CD14-positive monocyte (primary cell): ENCODE data around the gene FNDC5. TPM values are rescaled to one million over a fixed set of nuclear protein-coding genes. Genes with fewer than 3 reads are reported as not detected.
A peak's percentile ranks its signal among the peaks of the same experiment; 100 is the strongest.

ENCODE experiments used
- DNase-seq, 3 donors: peaks; one replicate each; pipeline ENCODE4 v3.0.0-alpha.2; 2011 to 2022
- H2AFZ ChIP-seq: 2 replicates; pipeline ENCODE4 v1.6.0; 2012; ENCODE audit warnings: mild to moderate bottlenecking, low read depth, low read length, inconsistent platforms; ENCODE audit not compliant: insufficient read depth, poor library complexity, severe bottlenecking
- H3K27ac ChIP-seq, 2 donors: 1 replicate in 1 of 2; 2 replicates in 1 of 2; pipeline ENCODE4 v1.5.1; 2012 to 2013; ENCODE audit warnings: low read length in 2 of 2, control low read depth in 1 of 2, inconsistent platforms in 1 of 2, low read depth in 1 of 2, mild to moderate bottlenecking in 1 of 2
- H3K27me3 ChIP-seq, 2 donors: one replicate each; pipeline versions ENCODE4 v1.6.0 to v1.6.1; 2011 to 2013; ENCODE audit warnings: low read length in 2 of 2; ENCODE audit not compliant: control insufficient read depth in 2 of 2, insufficient read depth in 2 of 2
- H3K36me3 ChIP-seq, 2 donors: replicated peaks in 1 of 2; 1 replicate in 1 of 2; 2 replicates in 1 of 2; pipeline versions ENCODE4 v1.5.1 to v1.6.1; 2012 to 2013; ENCODE audit warnings: low read length in 2 of 2, control low read depth in 1 of 2, inconsistent platforms in 1 of 2, mild to moderate bottlenecking in 1 of 2; ENCODE audit not compliant: insufficient read depth in 2 of 2, control insufficient read depth in 1 of 2
- H3K4me1 ChIP-seq, 2 donors: 1 replicate in 1 of 2; 2 replicates in 1 of 2; pipeline versions ENCODE4 v1.5.1 to v1.6.1; 2012 to 2013; ENCODE audit warnings: low read length in 2 of 2, control low read depth in 1 of 2, inconsistent platforms in 1 of 2, mild to moderate bottlenecking in 1 of 2, moderate library complexity in 1 of 2; ENCODE audit not compliant: insufficient read depth in 2 of 2, control insufficient read depth in 1 of 2
- H3K4me2 ChIP-seq: replicated peaks from 2 replicates; pipeline ENCODE3; 2012; ENCODE audit warnings: low read length, moderate library complexity, mild to moderate bottlenecking; ENCODE audit not compliant: poor library complexity, severe bottlenecking; ENCODE audit errors: extremely low read depth
- H3K4me3 ChIP-seq, 3 experiments: fragments of 200-600 bp in 1 of 3; sonication (generic) in 1 of 3; replicated peaks in 1 of 3; 1 replicate in 2 of 3; 2 replicates in 1 of 3; pipeline ENCODE4 v1.5.1; 2011 to 2013; ENCODE audit warnings: low read length in 3 of 3, mild to moderate bottlenecking in 3 of 3, control low read depth in 2 of 3, low read depth in 2 of 3, inconsistent platforms in 1 of 3, moderate library complexity in 1 of 3
- H3K79me2 ChIP-seq: 2 replicates; pipeline ENCODE4 v1.6.0; 2012; ENCODE audit warnings: mild to moderate bottlenecking, control low read depth, inconsistent platforms, low read length, moderate library complexity; ENCODE audit not compliant: insufficient read depth
- H3K9ac ChIP-seq: 2 replicates; pipeline ENCODE4 v1.6.0; 2017; ENCODE audit warnings: low read length, mild to moderate bottlenecking; ENCODE audit not compliant: insufficient read depth, poor library complexity, severe bottlenecking
- H3K9me3 ChIP-seq, 2 donors: replicated peaks in 1 of 2; 1 replicate in 1 of 2; 2 replicates in 1 of 2; pipeline versions ENCODE4 v1.5.1 to v1.6.1; 2012 to 2013; ENCODE audit warnings: low read length in 2 of 2, control low read depth in 1 of 2; ENCODE audit not compliant: control insufficient read depth in 1 of 2, insufficient read depth in 1 of 2
- H4K20me1 ChIP-seq: 2 replicates; pipeline ENCODE4 v1.6.0; 2012; ENCODE audit warnings: mild to moderate bottlenecking, low read length, control low read depth, moderate library complexity; ENCODE audit not compliant: insufficient read depth
- H3K27ac Mint-ChIP-seq, 7 donors: one replicate each; pipeline ENCODE4 v1.8.0; 2020; ENCODE audit warnings: mild to moderate bottlenecking in 7 of 7, mixed read lengths in 7 of 7, moderate library complexity in 6 of 7, inconsistent platforms in 2 of 7
- H3K27me3 Mint-ChIP-seq, 3 donors: one replicate each; pipeline ENCODE4 v1.8.0; 2021 to 2022; ENCODE audit warnings: low read depth in 3 of 3, mild to moderate bottlenecking in 3 of 3, mixed read lengths in 3 of 3, moderate library complexity in 3 of 3, inconsistent platforms in 1 of 3
- H3K36me3 Mint-ChIP-seq, 2 donors: one replicate each; pipeline ENCODE4 v1.8.0; 2020; ENCODE audit warnings: mixed read lengths in 2 of 2, inconsistent platforms in 1 of 2, mild to moderate bottlenecking in 1 of 2
- H3K4me1 Mint-ChIP-seq: one replicate; pipeline ENCODE4 v1.8.0; 2020; ENCODE audit warnings: mild to moderate bottlenecking, mixed read lengths
- H3K4me3 Mint-ChIP-seq, 2 donors: one replicate each; pipeline ENCODE4 v1.8.0; 2020; ENCODE audit warnings: mild to moderate bottlenecking in 2 of 2, mixed read lengths in 2 of 2, moderate library complexity in 1 of 2
- H3K9me3 Mint-ChIP-seq, 7 donors: one replicate each; pipeline ENCODE4 v1.8.0; 2020 to 2022; ENCODE audit warnings: mixed read lengths in 7 of 7, mild to moderate bottlenecking in 6 of 7, moderate library complexity in 6 of 7, inconsistent platforms in 2 of 7
- CTCF ChIP-seq: fragments of 200-600 bp; IDR thresholded peaks from one replicate; pipeline ENCODE4 v1.8.0; 2022; ENCODE audit warnings: antibody characterized with exemption, mild to moderate bottlenecking
- WGBS: methylation state at CpG from one replicate; pipeline ENCODE4 v1.1.5; 2013; ENCODE audit warnings: missing lambda C conversion rate; ENCODE audit not compliant: insufficient coverage; 5-methylcytosine and 5-hydroxymethylcytosine counted together
- intact Hi-C, 2 donors: fragments of 100-400 bp; cut with micrococcal nuclease; formaldehyde crosslinking; loops; one replicate each; pipeline versions ENCODE4 v1.15.0 to v1.15.1; 2023
- polyA plus RNA-seq, 3 donors: library from polyadenylated mRNA; depleted of rRNA in 1 of 3; unstranded in 2 of 3; stranded (reverse) in 1 of 3; fragments of 300-500 nt in 2 of 3; fragments of >200 nt in 1 of 3; fragmentation: Illumina TruSeq in 2 of 3; gene quantifications; 1 replicate in 2 of 3; 2 replicates in 1 of 3; pipeline ENCODE4 v1.2.3, GENCODE V29; 2012 to 2021

FNDC5 gene
- polyA plus RNA-seq, 3 donors: not detected

DNA sequence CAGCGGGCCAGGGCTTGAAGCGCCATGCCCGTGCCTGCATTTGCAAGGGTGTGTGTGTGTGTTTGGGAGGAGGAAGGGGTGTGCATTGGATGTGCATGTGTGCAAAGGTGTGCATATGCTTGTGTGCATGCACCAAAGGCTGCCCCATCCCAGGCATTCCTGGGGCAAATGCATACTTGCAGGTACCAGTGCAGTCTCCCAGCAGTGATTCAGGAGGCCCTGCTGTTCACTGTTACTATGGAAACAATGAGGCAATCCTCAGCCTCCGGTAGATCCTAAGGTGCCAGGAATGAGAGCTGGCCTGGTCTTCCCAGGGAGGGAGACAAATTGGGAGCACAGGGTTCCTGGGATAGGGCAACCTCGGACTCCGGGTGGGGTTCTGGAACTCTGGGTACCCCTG lies 7.5 kb upstream of the FNDC5 start:
- no peaks in the 10 kb centered on the region for H4K20me1 ChIP-seq
- no peak overlapping the region for H2AFZ ChIP-seq
- no peak overlapping the region for H3K9ac ChIP-seq
- H3K79me2 ChIP-seq: no peaks in the 10 kb centered on the region
- peaks cover 0 to 24% of the 10 kb centered on the region in 2 donors for H3K27me3 ChIP-seq
- no peak overlapping the region for H3K27ac ChIP-seq
- Mint-ChIP-seq H3K36me3 (no peaks in the 10 kb centered on the region), H3K27me3 (peaks cover 23 to 40% (median 30%) of the 10 kb centered on the region in 3 donors), H3K4me1 (peaks cover 3% of the 10 kb centered on the region), H3K4me3 (no peak overlapping the region), H3K27ac (no peak overlapping the region), H3K9me3 (peaks cover 0 to 3% (median 0%) of the 10 kb centered on the region in 7 donors)
- H3K36me3 ChIP-seq: no peaks in the 10 kb centered on the region
- TF ChIP-seq CTCF: no peak
- H3K4me1 ChIP-seq: no peaks in the 10 kb centered on the region
- no peak overlapping the region for H3K4me2 ChIP-seq
- no peaks in the 10 kb centered on the region for H3K9me3 ChIP-seq
- intact Hi-C loops: loop anchor here (5.0 to 10.0 kb wide), 2 partner anchors 209 to 363 kb away; no protein-coding TSS in a partner anchor
- no peak for DNase-seq
- WGBS: 84% methylated on average over 6 of the region's 6 CpGs
- no peak overlapping the region for H3K4me3 ChIP-seq

- H3K27me3 ChIP-seq: peaks cover 0 to 28% of the 10 kb centered on the region in 2 donors
- H2AFZ ChIP-seq: no peak overlapping the region
- TF ChIP-seq CTCF: no peak
- H3K79me2 ChIP-seq: no peaks in the 10 kb centered on the region
- H3K9me3 ChIP-seq: no peaks in the 10 kb centered on the region
- peaks cover 0 to 7% (median 0%) of the 10 kb centered on the region in 7 donors for H3K9me3 Mint-ChIP-seq
- no peaks in the 10 kb centered on the region for H3K36me3 ChIP-seq
- intact Hi-C loops: loop anchor here (5.0 to 10.0 kb wide), 2 partner anchors 210 to 363 kb away; no protein-coding TSS in a partner anchor
- H3K27ac Mint-ChIP-seq: no peak overlapping the region
- H3K9ac ChIP-seq: no peak overlapping the region
- H3K4me2 ChIP-seq: no peak overlapping the region
- H4K20me1 ChIP-seq: no peaks in the 10 kb centered on the region
- H3K4me3 Mint-ChIP-seq: peak overlapping the region in 1 of 2 donors; percentile 46
- no peaks in the 10 kb centered on the region for H3K36me3 Mint-ChIP-seq
- no peak overlapping the region for H3K27ac ChIP-seq
- peaks cover 3% of the 10 kb centered on the region for H3K4me1 Mint-ChIP-seq
- no peak for DNase-seq
- 93% methylated on average over 10 of the region's 13 CpGs for WGBS
- H3K27me3 Mint-ChIP-seq: peaks cover 22 to 45% (median 35%) of the 10 kb centered on the region in 3 donors
- no peak overlapping the region for H3K4me3 ChIP-seq
- no peaks in the 10 kb centered on the region for H3K4me1 ChIP-seq
Observed at GRCh38 chr1:32877211-32878110, 6.7 kb upstream of the FNDC5 start.
